ENCODE results near the gene PRRT2. TPM values are rescaled to one million over a fixed set of nuclear protein-coding genes. Genes with fewer than 3 reads are reported as not detected.

Gene PRRT2
- total RNA-seq, 4 donors from 2014 or later: 4.2 to 13.5 (median 6.0) TPM

DNA sequence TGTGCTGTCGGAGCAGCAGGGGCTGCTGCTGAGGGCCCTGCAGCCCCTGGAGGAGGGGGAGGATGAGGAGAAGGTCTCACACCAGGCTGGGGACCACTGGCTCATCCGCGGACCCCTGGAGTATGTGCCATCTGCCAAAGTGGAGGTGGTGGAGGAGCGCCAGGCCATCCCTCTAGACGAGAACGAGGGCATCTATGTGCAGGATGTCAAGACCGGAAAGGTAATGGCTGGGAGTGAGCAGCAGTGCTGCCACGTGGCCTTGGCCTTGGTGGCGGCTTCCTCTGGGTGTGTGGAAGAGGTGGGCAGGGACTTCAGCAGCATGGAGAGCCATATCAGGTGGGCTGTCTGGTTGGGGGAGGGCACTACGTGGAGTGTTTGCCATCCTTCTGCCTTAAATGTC, 28.2 kb downstream of the PRRT2 start:
- 56 to 74% methylated on average over 4 to 7 of the region's 10 CpGs for WGBS, 2 donors (ENCODE audit: low coverage in 1 of 2)
- TF ChIP-seq, protein P1, sequence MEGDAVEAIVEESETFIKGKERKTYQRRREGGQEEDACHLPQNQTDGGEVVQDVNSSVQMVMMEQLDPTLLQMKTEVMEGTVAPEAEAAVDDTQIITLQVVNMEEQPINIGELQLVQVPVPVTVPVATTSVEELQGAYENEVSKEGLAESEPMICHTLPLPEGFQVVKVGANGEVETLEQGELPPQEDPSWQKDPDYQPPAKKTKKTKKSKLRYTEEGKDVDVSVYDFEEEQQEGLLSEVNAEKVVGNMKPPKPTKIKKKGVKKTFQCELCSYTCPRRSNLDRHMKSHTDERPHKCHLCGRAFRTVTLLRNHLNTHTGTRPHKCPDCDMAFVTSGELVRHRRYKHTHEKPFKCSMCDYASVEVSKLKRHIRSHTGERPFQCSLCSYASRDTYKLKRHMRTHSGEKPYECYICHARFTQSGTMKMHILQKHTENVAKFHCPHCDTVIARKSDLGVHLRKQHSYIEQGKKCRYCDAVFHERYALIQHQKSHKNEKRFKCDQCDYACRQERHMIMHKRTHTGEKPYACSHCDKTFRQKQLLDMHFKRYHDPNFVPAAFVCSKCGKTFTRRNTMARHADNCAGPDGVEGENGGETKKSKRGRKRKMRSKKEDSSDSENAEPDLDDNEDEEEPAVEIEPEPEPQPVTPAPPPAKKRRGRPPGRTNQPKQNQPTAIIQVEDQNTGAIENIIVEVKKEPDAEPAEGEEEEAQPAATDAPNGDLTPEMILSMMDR (IDR thresholded peaks at IDR 0.05): no peak
- TF ChIP-seq EP300 (IDR thresholded peaks at IDR 0.05) (no peak), POLR2AphosphoS5 (IDR thresholded peaks at IDR 0.05) (no peak), POLR2A (IDR thresholded peaks at IDR 0.05) (no peak)
- Histone ChIP-seq H3K27ac (no peak overlapping the region), H3K4me1 (peaks cover 0 to 7% (median 2%) of the 10 kb centered on the region in 3 donors), H3K9me3 (no peaks in the 10 kb centered on the region), H3K4me3 (no peak overlapping the region), H3K27me3 (no peaks in the 10 kb centered on the region), H3K36me3 (peaks cover 0 to 98% of the 10 kb centered on the region in 2 donors)
- no peak for ATAC-seq

- peaks cover 0 to 12% (median 4%) of the 10 kb centered on the region in 3 donors for H3K4me1 ChIP-seq
- H3K27ac ChIP-seq: no peak overlapping the region
- no peak overlapping the region for H3K4me3 ChIP-seq
- WGBS, 2 donors (ENCODE audit: low coverage in 1 of 2): no CpG with 5 or more reads among the region's 23 CpGs
- TF ChIP-seq, protein P1 (IDR thresholded peaks at IDR 0.05): no peak
- no peak for TF ChIP-seq POLR2A (IDR thresholded peaks at IDR 0.05)
- no peak for TF ChIP-seq EP300 (IDR thresholded peaks at IDR 0.05)
- TF ChIP-seq POLR2AphosphoS5 (IDR thresholded peaks at IDR 0.05): no peak
- peaks cover 0 to 98% of the 10 kb centered on the region in 2 donors for H3K36me3 ChIP-seq
- no peak for ATAC-seq
- no peaks in the 10 kb centered on the region for H3K27me3 ChIP-seq
- H3K9me3 ChIP-seq: no peaks in the 10 kb centered on the region
Measured at GRCh38 chr16:29841631-29842030, 29.6 kb downstream of the PRRT2 start.

DNA sequence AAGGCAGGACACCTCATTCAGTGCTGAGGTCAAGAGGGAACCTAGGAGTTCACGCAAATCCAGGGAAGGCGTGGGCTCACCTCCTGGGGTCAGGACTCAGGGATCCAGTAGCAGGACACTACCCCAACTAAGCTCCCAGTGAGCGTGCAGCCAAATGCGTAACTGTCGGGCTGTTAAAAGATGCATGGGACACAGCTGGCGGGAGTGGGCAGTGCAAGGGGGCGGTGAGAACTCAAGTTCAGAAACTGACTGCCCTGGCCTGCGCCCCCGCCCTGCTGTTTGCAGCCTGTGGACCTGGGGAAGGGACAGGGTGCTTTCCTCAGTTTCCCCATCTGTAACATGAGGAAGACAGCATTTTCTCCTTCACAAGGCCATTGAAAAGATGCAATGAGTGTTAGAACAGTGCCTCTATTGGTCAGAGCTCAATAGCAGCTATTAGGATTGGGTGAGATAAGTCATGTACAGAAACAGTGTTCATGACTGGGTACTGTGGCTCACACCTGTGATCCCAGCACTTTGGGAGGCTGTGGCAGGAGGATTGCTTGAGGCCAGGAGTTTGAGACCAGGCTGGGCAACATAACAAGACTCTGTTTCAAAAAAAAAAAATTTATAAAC, 30.8 kb downstream of the PRRT2 start:
- Histone ChIP-seq H3K36me3 (peaks cover 0 to 98% of the 10 kb centered on the region in 2 donors), H3K27me3 (no peaks in the 10 kb centered on the region)
- TF ChIP-seq, protein P1 (IDR thresholded peaks at IDR 0.05): no peak
- TF ChIP-seq POLR2A (IDR thresholded peaks at IDR 0.05) (no peak), POLR2AphosphoS5 (IDR thresholded peaks at IDR 0.05) (no peak), EP300 (IDR thresholded peaks at IDR 0.05) (no peak)

GRCh38 chr16:29843931-29844330, 31.9 kb downstream of the PRRT2 start:
- ATAC-seq: no peak
- TF ChIP-seq, protein P1 (IDR thresholded peaks at IDR 0.05): no peak
- TF ChIP-seq EP300 (IDR thresholded peaks at IDR 0.05): no peak
- no peak for TF ChIP-seq POLR2A (IDR thresholded peaks at IDR 0.05)
- TF ChIP-seq POLR2AphosphoS5 (IDR thresholded peaks at IDR 0.05): no peak
- H3K4me3 ChIP-seq: no peak overlapping the region
- 83% methylated on average over 1 to 2 of the region's 8 CpGs for WGBS, 2 donors (ENCODE audit: low coverage in 1 of 2)
- peaks cover 0 to 20% (median 4%) of the 10 kb centered on the region in 3 donors for H3K4me1 ChIP-seq
- no peaks in the 10 kb centered on the region for H3K9me3 ChIP-seq
- H3K36me3 ChIP-seq: peaks cover 0 to 93% of the 10 kb centered on the region in 2 donors
- no peaks in the 10 kb centered on the region for H3K27me3 ChIP-seq
- H3K27ac ChIP-seq: no peak overlapping the region

More for the DNA sequence above, 30.8 kb downstream of the PRRT2 start:
- Histone ChIP-seq H3K27ac (no peak overlapping the region), H3K4me1 (peaks cover 0 to 12% (median 4%) of the 10 kb centered on the region in 3 donors), H3K4me3 (no peak overlapping the region), H3K9me3 (no peaks in the 10 kb centered on the region)
- ATAC-seq: no peak
- 92 to 100% methylated on average over 2 to 7 of the region's 9 CpGs for WGBS, 2 donors (ENCODE audit: low coverage in 1 of 2)

All from gastroesophageal sphincter (tissue), 4 donors.